ENCODE measurements around the gene ARRB1. TPM values are rescaled to one million over a fixed set of nuclear protein-coding genes. Genes with fewer than 3 reads are reported as not detected.

The ARRB1 gene
- total and polyA plus RNA-seq, 3 donors from 2014 or later: 8.4 to 9.8 (median 8.5) TPM

DNA sequence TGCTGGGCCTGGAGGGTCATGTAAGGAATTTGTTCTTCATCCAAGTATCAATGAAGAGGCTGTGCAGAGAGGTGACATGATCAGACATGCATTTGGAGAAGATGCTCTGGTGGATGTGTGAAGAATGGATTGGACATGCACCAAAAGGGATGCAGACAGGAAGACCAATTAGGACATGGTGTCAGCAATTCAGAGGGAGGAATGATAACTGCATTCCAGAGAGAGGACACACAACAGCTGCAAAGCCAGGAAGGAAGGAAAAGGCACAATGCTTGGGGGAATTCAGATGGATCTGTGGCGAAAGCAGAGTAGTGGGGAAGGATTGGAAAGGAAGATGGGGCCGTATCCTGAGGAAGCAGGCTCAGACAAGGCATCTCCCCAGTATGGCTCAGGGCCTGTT lies 5.2 kb upstream of the ARRB1 start:
- no peak for DNase-seq
- TF ChIP-seq, protein P1, sequence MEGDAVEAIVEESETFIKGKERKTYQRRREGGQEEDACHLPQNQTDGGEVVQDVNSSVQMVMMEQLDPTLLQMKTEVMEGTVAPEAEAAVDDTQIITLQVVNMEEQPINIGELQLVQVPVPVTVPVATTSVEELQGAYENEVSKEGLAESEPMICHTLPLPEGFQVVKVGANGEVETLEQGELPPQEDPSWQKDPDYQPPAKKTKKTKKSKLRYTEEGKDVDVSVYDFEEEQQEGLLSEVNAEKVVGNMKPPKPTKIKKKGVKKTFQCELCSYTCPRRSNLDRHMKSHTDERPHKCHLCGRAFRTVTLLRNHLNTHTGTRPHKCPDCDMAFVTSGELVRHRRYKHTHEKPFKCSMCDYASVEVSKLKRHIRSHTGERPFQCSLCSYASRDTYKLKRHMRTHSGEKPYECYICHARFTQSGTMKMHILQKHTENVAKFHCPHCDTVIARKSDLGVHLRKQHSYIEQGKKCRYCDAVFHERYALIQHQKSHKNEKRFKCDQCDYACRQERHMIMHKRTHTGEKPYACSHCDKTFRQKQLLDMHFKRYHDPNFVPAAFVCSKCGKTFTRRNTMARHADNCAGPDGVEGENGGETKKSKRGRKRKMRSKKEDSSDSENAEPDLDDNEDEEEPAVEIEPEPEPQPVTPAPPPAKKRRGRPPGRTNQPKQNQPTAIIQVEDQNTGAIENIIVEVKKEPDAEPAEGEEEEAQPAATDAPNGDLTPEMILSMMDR (IDR thresholded peaks at IDR 0.05): no peak
- TF ChIP-seq POLR2A (IDR thresholded peaks at IDR 0.05): no peak
- 57 to 71% methylated on average over 2 of the region's 2 CpGs for WGBS, 2 donors

DNA sequence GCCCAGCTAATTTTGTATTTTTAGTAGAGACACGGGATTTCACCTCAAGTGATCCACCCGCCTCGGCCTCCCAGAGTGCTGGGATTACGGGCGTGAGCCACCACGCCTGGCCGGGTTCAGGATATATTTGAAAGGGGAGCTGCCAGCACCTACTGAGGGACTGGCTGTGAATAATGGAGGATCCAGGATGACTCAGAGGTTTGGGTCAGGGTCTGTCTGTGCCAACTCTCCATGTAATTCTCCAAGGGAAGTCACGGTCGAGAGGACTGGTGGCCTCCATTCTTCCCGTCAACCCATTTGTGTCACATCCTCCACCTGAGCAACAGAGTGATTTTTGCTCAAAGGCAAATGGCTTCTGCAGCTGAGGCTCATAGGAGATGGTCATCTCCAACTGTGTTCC lies 3.6 kb upstream of the ARRB1 start:
- WGBS, 2 donors: 94 to 95% methylated on average over 10 of the region's 10 CpGs
- Histone ChIP-seq H3K4me1 (no peaks in the 10 kb centered on the region), H3K27me3 (no peaks in the 10 kb centered on the region), H3K36me3 (ENCODE audit: low read depth, missing control alignments) (no peaks in the 10 kb centered on the region), H3K4me3 (no peak overlapping the region), H3K27ac (no peak overlapping the region), H3K9me3 (no peaks in the 10 kb centered on the region)
- no peak for DNase-seq
- intact Hi-C loops (cut with DNase I; ENCODE audit: low total_unique reads): no loop called here
- TF ChIP-seq POLR2A (IDR thresholded peaks at IDR 0.05): no peak

More for the DNA sequence above, 5.2 kb upstream of the ARRB1 start:
- H3K4me3 ChIP-seq: no peak overlapping the region
- no peaks in the 10 kb centered on the region for H3K4me1 ChIP-seq
- H3K36me3 ChIP-seq (ENCODE audit: low read depth, missing control alignments): no peaks in the 10 kb centered on the region
- no peaks in the 10 kb centered on the region for H3K9me3 ChIP-seq
- no peak overlapping the region for H3K27ac ChIP-seq
- no peaks in the 10 kb centered on the region for H3K27me3 ChIP-seq
- intact Hi-C loops (cut with DNase I; ENCODE audit: low total_unique reads): no loop called here

DNA sequence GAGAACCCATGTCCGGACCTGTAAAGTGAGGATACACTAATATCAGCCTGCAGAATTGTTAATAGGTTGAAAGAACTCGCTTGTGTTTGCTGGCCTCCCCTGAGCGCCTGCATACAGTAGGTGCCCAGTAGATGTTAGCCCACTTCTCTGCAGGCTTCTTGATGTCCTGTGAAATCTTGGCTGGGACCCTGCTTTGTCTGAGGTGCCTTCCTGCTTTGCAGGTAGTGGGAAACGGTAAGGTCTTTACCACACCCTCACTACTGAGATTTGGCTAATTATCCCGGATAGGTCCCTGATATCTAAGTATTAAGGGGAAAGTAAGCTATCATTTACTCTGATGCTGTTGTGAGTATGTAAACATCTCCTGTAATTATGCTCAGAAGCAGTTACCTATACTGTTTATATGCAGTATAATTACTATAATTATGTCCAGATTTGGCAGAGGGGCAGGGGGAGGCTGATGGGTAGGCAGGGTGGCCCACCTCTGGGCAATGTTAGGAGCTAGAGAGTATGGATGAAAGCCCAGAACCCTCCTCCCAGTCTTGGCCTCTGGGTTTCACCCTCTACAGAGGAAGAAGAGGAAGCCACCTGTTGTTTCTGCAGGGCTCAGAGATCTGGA lies 1.2 kb upstream of the ARRB1 start:
- Histone ChIP-seq H3K4me3 (peak overlapping the region; percentile 60 to 72), H3K4me1 (peaks cover 16% of the 10 kb centered on the region), H3K27me3 (no peaks in the 10 kb centered on the region), H3K27ac (peak overlapping the region; percentile 10 to 90), H3K9me3 (no peaks in the 10 kb centered on the region), H3K36me3 (ENCODE audit: low read depth, missing control alignments) (no peaks in the 10 kb centered on the region)
- intact Hi-C loops (cut with DNase I; ENCODE audit: low total_unique reads): no loop called here
- DNase-seq: no peak
- WGBS, 2 donors: 23 to 29% methylated on average over 5 of the region's 5 CpGs
- TF ChIP-seq, protein P1 (IDR thresholded peaks at IDR 0.05): no peak
- no peak for TF ChIP-seq POLR2A (IDR thresholded peaks at IDR 0.05)

DNA sequence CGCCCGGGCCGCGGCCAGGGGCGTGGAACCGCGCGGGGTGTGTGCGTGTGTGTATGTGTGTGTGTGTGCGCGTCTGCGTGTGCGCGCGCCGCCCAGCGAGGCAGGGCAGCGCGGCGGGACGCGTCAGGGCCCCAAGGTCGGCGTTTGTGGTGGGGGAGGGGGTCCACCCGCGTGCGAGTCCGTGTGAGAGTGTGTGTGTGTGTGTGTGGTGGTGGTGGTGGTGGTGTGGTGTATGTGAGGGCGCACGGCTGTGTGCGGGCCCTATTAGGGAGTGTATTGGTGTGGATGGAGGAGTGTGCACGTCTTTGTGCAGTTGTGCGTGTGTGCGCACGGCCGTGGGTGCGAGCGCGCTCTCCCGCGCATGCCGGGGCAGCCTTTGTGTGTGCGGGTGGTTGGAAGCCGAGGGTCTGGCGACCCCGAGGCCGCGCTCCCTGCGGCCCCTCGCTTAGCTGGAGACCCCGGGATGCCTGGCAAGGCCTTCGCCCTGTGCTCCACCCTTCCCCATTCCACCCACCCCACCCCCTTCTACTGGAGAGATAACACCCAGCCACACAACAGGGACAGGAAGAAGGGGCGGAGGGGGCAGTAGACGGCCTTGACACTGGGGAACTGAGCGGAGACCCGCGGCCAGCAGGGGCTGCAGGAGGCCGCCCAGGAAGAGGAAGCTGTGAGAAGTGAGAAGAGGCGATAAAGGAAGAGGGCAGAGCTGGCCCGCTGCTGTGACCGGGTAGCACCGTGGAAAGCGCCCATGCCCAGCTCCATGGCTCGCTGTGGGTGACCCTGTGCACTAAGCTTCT lies 528 bp upstream of the ARRB1 start:
- peak; percentile 53 for DNase-seq
- WGBS, 2 donors: 1 to 3% methylated on average over 18 to 62 of the region's 64 CpGs
- Histone ChIP-seq H3K4me3 (peak overlapping the region; percentile 60 to 72), H3K36me3 (ENCODE audit: low read depth, missing control alignments) (no peaks in the 10 kb centered on the region), H3K27me3 (no peaks in the 10 kb centered on the region), H3K4me1 (peaks cover 22% of the 10 kb centered on the region), H3K9me3 (no peaks in the 10 kb centered on the region), H3K27ac (peak overlapping the region; percentile 10 to 90)
- TF ChIP-seq, protein P1 (IDR thresholded peaks at IDR 0.05): no peak
- no peak for TF ChIP-seq POLR2A (IDR thresholded peaks at IDR 0.05)
- intact Hi-C loops (cut with DNase I; ENCODE audit: low total_unique reads): no loop called here

DNA sequence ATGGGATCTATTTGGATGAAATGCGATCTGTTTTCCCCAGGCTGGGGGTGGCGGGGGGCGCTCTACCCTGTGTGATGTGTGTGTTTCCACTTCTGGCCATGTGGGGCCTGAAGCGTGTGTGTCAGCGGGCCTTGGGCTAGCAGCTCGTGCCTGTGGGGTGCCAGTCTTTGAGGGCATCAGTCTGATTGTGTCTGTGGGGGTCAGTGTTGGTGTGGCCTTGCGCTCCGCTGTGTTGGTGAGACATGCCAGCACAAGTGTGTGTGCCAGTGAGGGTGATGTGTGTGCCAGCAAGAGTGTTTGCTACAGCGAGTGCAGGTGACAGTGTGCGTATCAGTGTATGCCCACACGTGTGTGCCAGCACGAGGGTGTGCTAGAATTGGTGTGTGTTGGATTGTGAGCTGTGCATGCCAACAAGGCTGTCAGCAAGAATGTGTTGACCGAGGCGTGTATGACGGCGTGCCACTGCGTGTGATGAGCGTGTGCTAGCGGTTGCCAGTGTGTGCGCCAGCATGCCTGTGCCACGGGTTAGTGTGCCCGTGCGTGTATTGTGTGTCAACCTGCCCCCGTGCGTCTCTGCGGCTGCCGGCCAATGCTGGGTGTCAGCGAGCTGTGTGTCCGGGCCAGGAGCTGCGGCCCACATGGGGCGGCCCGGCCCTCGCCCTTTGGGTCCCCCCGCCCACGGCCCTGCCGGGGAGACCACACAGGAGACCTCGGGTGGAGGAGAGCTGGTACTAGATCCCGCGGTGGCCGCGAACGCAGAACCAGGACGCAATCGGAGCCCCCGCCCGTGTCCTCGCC lies 519 bp downstream of the ARRB1 start:
- peak overlapping the region; percentile 64 to 90 for H3K27ac ChIP-seq
- H3K4me1 ChIP-seq: peaks cover 31% of the 10 kb centered on the region
- no peaks in the 10 kb centered on the region for H3K9me3 ChIP-seq
- whole genome bisulfite sequencing, 2 donors: 8 to 13% methylated on average over 23 to 43 of the region's 47 CpGs
- peak overlapping the region; percentile 60 to 72 for H3K4me3 ChIP-seq
- no peaks in the 10 kb centered on the region for H3K27me3 ChIP-seq
- intact Hi-C loops (cut with DNase I; ENCODE audit: low total_unique reads): no loop called here
- H3K36me3 ChIP-seq (ENCODE audit: low read depth, missing control alignments): no peaks in the 10 kb centered on the region
- DNase-seq: peak; percentile 51
- TF ChIP-seq POLR2A (IDR thresholded peaks at IDR 0.05): no peak
- TF ChIP-seq, protein P1 (IDR thresholded peaks at IDR 0.05): no peak
